Forelimb muscle (tissue), 1 donor: ENCODE measurements around the gene SEZ6. TPM values are rescaled to one million over a fixed set of nuclear protein-coding genes. Genes with fewer than 3 reads are reported as not detected.
A peak's percentile ranks its signal among the peaks of the same experiment; 100 is the strongest.

Experiments
- DNase-seq: peaks from one replicate; pipeline ENCODE4 v3.0.0-alpha.2; 2013; ENCODE audit warnings: low read depth
- polyA plus RNA-seq: library from polyadenylated mRNA; unstranded; fragments of 120-200 nt; gene quantifications from one replicate; pipeline ENCODE4 v1.2.1, GENCODE V29; 2013; ENCODE audit not compliant: insufficient read length

The SEZ6 gene
- 0.34 TPM for polyA plus RNA-seq

DNA sequence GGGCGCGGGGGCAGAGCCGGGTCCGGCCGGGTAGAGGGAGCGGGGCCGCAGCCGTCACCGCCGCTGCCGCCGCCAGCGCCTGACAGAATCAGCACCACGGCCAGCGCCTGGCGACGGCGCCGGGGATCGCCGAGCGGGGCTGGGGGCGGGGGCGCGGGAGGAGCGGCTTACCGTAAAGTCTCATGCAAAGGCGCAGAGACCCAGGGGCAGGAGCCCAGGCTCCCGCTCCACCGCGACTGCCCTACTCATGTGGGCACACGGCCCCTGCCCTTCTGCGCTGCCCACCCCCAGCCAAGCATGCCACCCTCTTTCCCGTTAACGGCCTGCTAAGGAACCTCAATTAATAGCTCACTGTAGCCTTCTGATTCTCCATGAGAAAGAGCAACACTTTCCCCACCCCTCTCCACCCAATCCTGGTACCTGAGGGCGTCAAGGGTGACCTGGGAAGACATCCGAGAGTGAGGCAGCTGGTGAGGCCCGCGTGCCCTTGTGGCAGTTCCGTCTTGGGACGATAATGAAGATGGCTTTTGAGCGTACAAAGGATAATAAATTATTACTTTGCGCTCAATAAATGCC lies at the start of gene SEZ6:
Gene SEZ6, minus strand, starts transcription at position 98 of the 576 bp plus-strand sequence. CDS start 164 bp downstream, outside the sequence.
- DNase-seq = peak; percentile 28

DNA sequence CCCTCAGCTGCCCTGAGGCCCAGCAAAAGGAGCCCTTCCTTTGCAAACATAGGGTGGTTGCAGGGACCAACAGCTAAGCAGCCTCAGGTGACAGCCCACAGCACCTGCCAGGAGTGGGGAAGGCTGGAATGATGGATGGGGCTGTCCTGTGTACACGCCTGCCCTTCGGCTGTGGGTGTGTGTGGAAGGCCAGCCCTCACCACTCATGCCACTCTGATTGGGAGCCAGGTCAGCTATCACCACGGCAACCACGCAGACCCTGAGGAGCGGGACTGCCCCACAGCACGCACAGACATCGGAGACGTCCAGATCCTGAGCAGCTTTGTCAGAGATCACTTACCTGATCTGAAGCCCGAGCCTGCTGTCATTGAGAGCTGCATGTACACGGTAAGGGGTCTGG lies 49.0 kb upstream of the SEZ6 start:
- DNase-seq = no peak

DNA sequence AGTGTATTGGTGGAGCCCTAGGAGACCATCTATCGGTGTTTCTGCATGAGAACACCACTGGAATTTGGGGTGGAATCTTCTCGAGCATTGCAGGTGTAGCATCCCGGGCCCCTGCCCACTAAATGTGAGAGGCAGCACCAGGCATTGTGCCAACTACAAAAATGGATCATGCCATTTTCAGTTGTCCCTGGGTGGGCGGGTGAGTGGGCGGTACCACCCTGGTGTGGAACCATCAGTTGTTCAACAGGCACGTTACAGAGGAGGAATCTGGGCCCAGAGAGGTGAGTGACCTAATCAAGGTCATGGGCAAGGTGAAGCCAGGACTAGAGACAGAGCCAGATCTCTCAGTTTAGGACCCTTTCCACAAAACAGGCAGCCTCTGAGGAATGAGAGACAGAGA lies 45.9 kb upstream of the SEZ6 start:
- no peak for DNase-seq

- no peak for DNase-seq
Measured at GRCh38 chr17:29051194-29051593, 45.4 kb upstream of the SEZ6 start.

DNA sequence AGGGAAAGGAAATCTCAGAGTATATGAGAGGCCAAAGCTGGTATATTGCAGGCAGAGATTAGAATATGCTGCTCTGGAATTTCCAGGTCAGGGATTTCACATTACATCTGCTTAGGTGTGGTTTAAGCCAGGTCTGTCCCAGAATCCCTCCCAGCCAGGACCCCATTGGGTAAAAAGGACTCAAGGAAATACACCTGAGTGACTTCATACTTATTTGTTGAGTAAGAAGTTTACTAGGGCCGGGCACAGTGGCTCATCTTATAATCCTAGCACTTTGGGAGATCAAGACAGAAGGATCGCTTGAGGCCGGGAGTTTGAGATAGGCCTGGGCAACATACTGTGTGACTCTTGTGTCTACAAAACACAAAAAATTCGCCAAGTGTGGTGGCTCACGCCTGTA lies 44.3 kb upstream of the SEZ6 start:
- DNase-seq = no peak

DNA sequence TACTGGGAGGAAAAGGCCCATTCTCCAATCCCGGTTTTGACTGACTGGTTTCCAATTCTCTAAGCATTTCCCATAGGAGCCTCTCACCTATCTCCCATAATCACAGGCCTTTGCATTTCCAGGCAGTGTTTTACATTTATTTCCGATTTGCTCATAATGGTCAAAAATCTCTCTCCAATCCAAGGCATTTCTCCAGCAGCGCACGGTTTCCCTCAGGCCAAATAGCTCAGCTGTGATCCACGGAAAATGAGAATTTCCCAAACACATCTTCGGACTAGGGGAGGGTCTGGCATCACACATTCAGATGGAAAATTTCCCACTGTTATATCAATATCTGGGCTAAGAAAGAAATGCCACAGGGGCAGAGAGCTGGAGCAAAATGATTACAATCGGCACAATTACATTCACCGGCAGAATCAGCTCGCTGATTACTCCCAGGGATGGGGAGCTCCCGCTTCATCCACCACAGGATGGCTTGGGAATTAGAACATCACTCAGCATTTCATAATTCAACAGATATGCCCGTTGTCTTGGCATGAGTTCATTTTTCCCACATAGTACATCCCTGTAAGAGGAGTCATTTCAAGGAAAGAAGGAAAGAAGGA lies 43.8 kb upstream of the SEZ6 start:
- DNase-seq = no peak

DNA sequence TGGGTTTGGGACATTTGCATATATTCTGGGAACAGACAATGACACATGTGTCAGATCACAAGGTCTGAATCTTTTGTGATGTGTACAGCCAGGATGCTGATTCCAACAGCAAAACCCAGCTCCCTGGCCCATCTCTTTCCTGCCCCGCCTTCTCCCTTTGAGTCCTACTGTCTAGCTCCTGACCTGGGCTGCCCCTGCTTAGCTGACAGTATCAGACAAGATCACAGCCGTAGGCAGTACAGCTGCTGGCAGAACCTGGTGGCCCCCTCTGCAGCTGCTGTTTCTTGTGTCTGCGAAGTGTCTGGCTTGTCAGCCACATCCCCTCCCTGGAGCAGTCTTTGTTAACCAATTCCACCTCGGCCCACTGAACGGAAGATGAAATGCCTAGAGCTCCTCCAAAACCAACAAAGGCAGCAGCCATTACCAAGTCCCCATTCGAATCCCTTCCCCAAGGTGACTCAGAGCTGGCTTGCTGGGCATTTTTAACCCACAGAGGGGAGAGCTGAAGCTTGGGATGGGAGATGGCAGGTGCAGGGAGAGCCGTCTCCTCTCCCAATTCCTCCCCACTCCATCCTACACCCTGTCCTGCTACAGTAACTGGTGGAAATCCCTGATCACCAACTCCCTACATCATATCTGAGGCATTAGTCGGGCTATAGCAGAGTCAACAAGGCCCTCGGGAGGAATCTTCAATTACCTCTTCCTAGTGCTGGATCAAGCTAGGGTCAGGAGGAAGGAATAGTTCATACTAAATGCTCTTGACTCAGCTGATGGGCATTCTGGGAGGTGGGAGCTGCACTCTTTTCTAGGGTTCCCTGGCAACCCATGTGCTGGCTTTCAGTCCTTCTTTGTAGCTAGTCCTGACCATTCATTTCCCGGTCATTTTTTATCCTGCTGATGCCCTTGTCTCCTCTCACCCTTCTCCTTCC lies 42.9 kb upstream of the SEZ6 start:
- DNase-seq = no peak

DNA sequence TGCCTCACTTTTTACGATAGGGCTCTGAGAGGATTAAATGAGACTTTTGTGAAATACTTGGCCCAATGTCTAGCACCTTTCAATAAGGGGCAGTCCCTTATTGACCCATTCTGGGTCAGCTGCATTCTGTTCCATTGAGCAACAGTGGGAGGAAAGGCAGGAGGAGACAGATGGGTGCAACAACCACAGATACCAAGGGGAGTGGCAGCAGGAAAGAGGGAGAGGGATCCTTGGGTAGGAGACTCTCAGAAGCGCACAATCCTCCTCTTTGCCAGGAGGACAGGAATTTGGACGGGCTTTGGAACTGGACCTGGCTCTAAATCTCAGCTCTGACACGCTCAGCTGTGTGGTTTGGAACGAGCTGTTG lies 40.6 kb upstream of the SEZ6 start:
- no peak for DNase-seq

DNA sequence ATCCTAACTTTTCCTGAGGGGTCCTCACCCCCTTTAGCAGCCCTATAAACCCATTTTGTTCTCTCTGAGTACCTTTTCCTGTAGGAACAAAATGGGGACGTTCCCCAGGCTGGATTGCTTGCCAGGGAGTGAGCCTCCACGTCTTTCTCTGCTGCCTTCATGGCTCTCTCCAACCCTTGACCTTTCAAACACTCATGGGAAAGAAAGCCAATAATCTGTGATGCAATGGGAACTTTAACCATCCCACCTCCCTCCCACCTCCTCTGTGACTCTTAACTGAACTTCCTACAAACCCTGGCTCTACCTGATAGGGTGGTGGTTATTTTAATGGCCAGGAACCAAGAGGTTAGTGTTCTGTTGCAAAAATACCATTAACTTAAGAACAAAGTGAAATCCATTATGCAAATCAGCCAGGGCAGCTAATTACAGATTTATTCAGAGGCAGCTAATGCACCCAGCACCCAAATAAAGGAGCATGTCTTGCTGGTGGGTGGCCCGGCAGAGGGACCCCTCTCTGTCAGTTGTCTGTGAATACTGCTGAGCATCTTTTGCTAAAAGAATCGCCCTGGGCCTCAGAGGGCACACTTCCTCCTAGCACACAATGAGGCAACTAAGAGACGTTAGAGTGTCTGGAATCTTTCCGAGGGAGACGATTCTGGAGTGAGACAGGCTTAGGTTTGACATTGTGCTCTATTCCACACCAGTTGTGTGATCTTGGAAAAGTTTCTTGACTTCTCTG lies 40.1 kb upstream of the SEZ6 start:
- DNase-seq = no peak

GRCh38 chr17:29045026-29045425 lies 39.2 kb upstream of the SEZ6 start:
- DNase-seq = no peak

DNA sequence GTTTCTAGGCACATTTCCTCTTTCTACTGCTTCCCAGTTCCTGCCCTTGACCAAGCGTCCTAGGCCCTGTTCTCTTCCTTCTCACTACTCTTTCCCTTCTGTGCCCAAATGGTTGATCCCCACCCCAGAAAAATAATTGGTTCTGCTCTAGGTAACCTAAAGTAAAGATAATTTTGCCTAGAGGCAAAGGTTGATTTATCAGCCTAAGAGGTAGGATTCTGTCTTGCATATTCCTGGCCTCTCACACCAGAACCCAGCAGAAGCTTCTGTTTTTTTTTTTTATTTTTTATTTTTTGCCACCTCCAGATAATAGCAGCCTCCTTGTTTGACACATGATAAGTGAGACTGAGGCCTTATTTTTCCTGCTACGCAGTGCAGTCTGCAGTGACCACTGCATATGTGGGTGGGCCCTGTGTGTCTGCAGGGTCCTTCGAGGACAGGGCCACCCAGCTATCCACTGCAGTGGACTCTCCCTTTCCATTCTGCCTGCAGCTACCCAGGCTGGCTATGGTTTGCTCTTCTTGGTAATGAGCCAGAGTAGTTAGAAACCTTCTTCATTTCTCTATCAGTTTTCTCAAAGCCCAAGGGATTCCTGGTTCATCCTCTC lies 37.8 kb upstream of the SEZ6 start:
- DNase-seq = no peak

- DNase-seq = no peak
Measured at GRCh38 chr17:29042679-29043538, 37.1 kb upstream of the SEZ6 start, which contains the start of gene PIPOX. Gene PIPOX, plus strand, starts transcription at chr17:29043141. Its CDS starts 85 bp downstream, at chr17:29043226.

DNA sequence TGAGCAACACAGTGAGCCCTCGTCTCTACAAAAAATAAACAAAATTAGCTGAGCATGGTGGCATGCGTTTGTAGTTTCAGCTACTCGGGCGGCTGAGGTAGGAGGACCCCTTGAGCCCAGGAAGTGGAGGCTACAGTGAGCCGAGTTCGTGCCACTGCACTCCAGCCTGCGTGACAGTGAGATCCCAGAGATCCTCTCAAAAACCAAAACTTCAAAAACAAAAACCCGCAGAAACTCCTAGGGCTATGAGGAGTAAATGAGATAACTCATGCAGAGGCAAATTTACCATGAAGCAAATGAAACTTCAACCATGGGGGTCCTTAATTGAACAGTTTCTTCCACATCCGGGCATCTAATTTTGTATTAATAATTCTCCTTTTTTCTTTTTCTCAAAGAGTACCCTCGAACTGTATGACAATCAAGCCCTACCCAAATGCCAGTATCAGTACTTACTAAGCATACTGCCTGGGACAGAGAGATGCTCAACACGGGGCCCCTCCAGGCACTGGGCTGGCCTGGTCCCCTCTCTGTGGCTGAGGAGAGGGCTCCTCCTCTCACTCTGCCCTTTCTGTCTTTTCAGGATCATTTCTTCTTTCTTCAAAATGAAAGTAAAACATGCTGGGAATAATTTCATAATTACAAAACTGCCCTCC lies 36.3 kb upstream of the SEZ6 start:
- no peak for DNase-seq

DNA sequence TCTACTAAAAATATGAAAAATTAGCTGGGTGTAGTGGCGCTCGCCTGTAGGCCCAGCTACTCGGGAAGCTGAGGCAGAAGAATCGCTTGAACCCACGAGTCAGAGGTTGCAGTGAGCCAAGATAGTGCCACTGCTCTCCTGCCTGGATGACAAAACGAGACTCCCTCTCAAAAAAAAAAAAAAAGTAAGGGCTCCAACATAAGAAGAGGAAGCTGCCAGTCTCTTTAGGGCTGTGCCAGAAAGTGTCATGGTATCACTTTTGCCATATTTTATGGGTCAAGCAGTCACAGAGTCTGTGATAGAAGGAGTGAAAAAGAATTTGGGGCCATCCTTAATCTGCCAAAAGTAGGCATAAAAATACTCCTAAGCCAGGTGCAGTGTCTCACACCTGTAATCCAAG lies 35.7 kb upstream of the SEZ6 start:
- no peak for DNase-seq

DNA sequence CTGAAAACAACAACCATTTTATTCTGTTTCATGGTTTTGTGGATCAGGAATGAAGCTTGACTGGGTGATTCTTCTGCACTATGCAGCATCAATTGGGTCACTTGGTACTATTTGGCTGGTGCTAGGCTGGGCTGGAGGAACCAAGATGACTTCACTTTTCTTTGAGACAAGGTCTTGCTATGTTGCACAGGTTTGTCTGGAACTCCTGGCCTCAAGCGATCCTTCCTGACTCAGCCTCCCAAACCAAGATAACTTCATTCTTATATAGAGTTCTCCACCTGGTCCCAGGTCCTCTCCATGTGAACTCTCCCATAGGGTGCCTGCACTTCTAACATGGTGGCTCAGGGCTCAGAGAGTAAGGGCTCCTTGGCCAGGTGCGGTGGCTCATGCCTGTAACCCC lies 35.3 kb upstream of the SEZ6 start:
- DNase-seq = no peak

DNA sequence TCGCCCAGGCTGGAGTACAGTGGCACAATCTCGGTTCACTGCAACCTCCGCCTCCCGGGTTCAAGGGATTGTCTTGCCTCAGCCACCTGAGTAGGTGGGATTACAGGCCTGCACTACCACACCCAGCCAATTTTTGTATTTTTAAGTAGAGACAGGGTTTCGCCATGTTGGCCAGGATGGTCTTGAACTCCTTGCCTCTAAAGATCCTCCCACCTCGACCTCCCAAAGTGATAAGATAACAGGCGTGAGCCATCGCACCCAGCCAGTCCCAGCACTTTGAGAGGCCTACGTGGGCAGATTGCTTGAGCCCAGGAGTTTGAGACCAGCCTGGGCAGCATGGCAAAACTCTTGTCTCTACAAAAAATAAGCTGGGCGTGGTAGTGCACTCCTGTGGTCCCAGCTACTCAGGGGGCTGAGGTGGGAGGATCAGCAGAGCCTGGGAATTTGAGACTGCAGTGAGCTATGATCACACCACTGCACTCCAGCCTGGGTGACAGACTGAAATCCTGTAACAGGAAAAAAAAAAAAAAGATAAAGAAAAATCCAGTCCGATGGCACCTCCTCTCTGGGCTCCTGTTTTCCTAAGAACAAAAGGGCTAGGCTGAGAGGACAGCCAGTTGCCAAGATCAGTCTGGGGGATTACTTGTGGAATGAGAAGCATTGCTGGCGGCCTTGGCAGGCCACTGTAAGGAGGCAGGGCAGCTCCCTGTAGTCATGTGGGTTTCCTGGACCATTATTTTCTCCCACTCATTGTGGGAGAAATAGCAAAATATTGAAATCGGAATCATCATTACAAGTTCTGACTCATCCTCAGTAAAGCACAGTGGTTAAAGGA lies 34.1 kb upstream of the SEZ6 start:
- no peak for DNase-seq

- DNase-seq = no peak
Measured at GRCh38 chr17:29038085-29038795, 32.4 kb upstream of the SEZ6 start.

DNA sequence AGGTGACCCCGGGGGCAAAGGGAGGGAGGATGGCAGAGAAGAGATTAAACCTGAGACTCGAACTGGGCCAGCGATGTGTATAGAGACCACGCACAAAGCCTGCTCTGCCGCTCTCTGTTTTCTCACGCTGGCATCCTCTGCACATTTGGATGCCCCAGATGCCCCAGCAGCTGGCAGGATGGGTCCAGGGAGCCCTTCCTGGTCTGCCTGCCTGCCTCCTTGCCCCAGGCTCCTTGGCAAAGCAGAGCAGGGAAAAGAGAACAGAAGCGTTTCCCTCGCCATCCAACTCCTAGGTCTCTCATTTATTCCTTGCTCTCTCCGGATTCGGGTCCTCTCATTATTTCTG lies 31.9 kb upstream of the SEZ6 start:
- no peak for DNase-seq

DNA sequence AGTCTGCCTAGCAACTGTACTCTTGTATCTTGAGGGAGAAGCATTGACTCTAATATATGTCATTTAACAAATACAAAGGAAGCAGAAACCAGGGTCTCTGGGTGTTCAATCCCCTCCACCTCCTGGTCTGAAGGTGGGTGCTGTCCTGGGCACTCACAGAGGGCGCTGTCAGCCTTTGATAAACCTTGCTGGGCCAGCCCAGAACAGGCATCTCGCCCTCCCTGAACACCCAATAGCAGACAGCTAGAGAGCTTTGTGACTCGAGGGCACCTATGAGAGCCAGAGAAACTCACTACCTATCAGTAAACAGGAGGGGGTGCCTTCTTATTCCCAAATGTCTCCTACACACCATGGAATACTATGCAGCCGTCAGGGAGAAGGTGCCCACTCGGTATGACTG lies 30.8 kb upstream of the SEZ6 start:
- DNase-seq = no peak
